Parathyroid adenoma (tissue), 2 donors: Measurements from ENCODE around the gene PIP5KL1.
A peak's percentile ranks its signal among the peaks of the same experiment; 100 is the strongest.

Source experiments
- H2AFZ ChIP-seq: fragments of 300-600 bp; sonication (generic); one replicate; pipeline ENCODE4 v1.7.0; 2017; ENCODE audit warnings: antibody characterized with exemption, mild to moderate bottlenecking
- H3K27ac ChIP-seq: fragments of 300-600 bp; sonication (generic); one replicate; pipeline ENCODE4 v1.7.0; 2017
- H3K27me3 ChIP-seq: fragments of 300-600 bp; sonication (generic); one replicate; pipeline ENCODE4 v1.7.0; 2017; ENCODE audit warnings: low read length; ENCODE audit not compliant: control insufficient read depth, insufficient read depth
- H3K36me3 ChIP-seq: fragments of 300-600 bp; sonication (generic); one replicate; pipeline ENCODE4 v1.7.0; 2017; ENCODE audit warnings: low read length; ENCODE audit not compliant: control insufficient read depth, insufficient read depth
- H3K4me1 ChIP-seq: fragments of 300-600 bp; sonication (generic); one replicate; pipeline ENCODE4 v1.7.0; 2017; ENCODE audit warnings: control low read depth
- H3K4me2 ChIP-seq: fragments of 300-600 bp; sonication (generic); one replicate; pipeline ENCODE4 v1.7.0; 2017; ENCODE audit warnings: low read length
- H3K4me3 ChIP-seq: fragments of 300-600 bp; sonication (generic); one replicate; pipeline ENCODE4 v1.7.0; 2017; ENCODE audit warnings: low read depth, low read length
- H3K79me2 ChIP-seq: fragments of 300-600 bp; sonication (generic); one replicate; pipeline ENCODE4 v1.7.0; 2017; ENCODE audit warnings: control low read depth
- H3K9ac ChIP-seq: fragments of 300-600 bp; sonication (generic); one replicate; pipeline ENCODE4 v1.7.0; 2017; ENCODE audit warnings: mild to moderate bottlenecking
- H3K9me3 ChIP-seq: fragments of 300-600 bp; sonication (generic); one replicate; pipeline ENCODE4 v1.7.0; 2017; ENCODE audit warnings: low read length; ENCODE audit not compliant: control insufficient read depth
- TF ChIP-seq, protein P1 (sequence below): fragments of 300-600 bp; sonication (generic); IDR thresholded peaks from one replicate; pipeline ENCODE4 v1.7.0; 2017; ENCODE audit warnings: antibody characterized with exemption, mild to moderate bottlenecking
- donor health status: primary hyperparathyroidism.

PIP5KL1 gene

DNA sequence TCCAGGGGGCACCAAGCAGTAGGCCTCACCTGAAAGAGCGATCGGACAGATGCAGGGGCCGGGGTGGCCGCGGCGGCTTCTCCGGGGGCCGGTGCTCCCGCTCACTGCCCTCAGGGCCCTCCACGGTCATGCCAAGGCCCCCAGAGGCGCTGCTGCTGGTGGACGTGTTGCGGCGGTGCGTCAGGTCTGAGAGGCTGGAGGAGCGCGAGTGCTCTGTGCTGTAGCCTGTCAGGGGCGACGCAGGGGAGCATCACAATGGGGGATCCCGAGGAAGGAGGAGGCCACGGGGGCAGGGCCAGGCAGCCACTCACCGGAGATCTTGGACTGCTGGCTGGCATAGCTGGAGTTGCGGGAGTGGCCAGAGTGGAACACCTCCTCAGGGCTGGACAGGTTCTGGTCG is 14.8 kb upstream of the PIP5KL1 start:
- Histone ChIP-seq H3K27ac (no peak overlapping the region), H3K36me3 (no peaks in the 10 kb centered on the region), H3K4me2 (no peak overlapping the region), H3K79me2 (peaks cover 4% of the 10 kb centered on the region), H2AFZ (no peak overlapping the region), H3K4me1 (no peaks in the 10 kb centered on the region), H3K27me3 (no peaks in the 10 kb centered on the region), H3K4me3 (no peak overlapping the region), H3K9me3 (no peaks in the 10 kb centered on the region), H3K9ac (no peak overlapping the region)
- TF ChIP-seq, protein P1, sequence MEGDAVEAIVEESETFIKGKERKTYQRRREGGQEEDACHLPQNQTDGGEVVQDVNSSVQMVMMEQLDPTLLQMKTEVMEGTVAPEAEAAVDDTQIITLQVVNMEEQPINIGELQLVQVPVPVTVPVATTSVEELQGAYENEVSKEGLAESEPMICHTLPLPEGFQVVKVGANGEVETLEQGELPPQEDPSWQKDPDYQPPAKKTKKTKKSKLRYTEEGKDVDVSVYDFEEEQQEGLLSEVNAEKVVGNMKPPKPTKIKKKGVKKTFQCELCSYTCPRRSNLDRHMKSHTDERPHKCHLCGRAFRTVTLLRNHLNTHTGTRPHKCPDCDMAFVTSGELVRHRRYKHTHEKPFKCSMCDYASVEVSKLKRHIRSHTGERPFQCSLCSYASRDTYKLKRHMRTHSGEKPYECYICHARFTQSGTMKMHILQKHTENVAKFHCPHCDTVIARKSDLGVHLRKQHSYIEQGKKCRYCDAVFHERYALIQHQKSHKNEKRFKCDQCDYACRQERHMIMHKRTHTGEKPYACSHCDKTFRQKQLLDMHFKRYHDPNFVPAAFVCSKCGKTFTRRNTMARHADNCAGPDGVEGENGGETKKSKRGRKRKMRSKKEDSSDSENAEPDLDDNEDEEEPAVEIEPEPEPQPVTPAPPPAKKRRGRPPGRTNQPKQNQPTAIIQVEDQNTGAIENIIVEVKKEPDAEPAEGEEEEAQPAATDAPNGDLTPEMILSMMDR, result no peak

DNA sequence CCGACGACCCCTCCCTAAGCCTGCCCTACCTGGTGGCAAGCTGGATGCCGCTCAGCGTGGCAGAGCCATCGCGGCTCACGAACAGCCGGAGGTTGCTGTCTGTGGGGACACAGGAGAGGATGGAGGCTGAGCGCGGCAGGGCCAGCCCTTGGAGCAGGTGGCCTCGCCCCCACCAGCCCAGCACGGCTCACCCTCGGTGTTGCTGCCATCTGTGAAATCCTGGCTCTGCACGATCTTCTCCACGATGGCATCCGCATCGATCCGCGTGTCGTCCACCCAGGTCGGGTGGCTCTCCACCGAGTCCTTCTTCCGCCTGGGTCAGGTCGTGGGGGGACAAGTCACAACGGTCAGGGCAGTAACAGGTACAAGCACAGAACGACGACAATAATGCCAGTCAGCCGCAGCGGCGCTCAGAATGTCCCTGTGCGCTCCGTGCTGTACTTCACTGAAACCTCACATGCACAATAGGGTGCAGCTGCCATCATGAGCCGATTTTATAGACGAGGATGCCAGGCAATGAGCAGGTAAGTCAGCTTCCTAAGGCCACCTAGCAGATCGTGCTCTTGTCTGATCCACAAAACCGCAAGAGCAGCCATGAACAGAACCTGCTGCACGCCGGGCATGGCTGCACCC is 14.1 kb upstream of the PIP5KL1 start:
- no peaks in the 10 kb centered on the region for H3K79me2 ChIP-seq
- no peak overlapping the region for H3K4me3 ChIP-seq
- TF ChIP-seq, protein P1, result no peak
- no peaks in the 10 kb centered on the region for H3K4me1 ChIP-seq
- no peak overlapping the region for H3K9ac ChIP-seq
- H3K9me3 ChIP-seq, result no peaks in the 10 kb centered on the region
- no peaks in the 10 kb centered on the region for H3K27me3 ChIP-seq
- no peak overlapping the region for H3K27ac ChIP-seq
- H3K4me2 ChIP-seq, result no peak overlapping the region
- no peaks in the 10 kb centered on the region for H3K36me3 ChIP-seq
- no peak overlapping the region for H2AFZ ChIP-seq

DNA sequence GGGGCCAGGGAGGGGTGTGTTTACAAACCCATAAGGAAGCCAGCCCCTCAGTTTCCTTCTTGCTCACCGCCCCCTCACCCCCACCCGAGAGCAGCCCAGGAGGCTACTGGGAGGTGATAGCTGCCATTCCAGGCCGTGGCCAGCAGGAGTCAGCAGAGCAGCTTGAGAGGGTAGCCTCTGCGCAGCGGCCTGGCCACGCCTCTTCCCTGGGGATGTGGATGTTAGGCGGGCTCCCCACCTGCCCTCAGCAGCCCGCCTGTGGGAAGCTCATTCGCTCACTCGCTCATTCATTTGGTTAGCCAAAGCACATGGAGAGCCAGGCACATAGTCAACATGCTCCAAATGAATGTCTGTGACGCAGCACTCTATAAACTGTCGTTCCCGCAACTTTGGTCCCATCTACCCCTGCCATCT is 13.2 kb upstream of the PIP5KL1 start:
- Histone ChIP-seq H3K9ac (no peak overlapping the region), H3K36me3 (no peaks in the 10 kb centered on the region), H2AFZ (no peak overlapping the region), H3K27me3 (no peaks in the 10 kb centered on the region), H3K4me2 (no peak overlapping the region), H3K4me1 (no peaks in the 10 kb centered on the region), H3K79me2 (no peaks in the 10 kb centered on the region), H3K9me3 (no peaks in the 10 kb centered on the region), H3K27ac (no peak overlapping the region), H3K4me3 (no peak overlapping the region)
- TF ChIP-seq, protein P1, result peak; percentile 65

DNA sequence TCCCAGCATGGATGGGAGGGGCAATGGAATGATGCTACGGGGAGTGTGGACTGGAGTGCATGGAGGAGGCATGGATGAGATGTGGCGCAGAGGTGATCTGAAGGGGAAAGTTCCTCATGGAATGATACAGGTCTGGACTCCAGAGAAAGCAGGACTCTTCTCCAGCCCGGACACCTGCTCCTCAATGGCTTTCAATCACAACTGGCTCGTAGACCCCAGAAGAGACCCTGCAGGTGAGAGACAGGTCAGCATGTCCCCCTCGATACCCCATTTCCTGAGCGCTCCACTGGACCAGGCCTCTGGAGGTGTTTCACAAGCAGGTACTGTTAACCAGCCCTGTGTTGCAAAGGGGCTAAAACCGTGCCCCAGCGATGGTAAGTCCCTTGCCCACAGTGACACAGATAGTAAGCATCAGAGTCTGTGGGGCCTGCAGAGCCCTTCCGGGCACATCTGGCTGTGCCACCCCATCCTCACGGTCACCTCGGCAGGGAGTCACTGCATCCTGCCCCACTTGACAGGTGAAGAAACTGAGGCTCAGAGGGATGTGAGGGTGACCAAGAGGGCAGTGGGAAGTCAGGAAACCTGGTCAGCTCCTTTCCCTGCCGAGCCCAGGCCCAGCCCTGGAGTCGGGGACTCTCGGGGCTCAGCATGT is 12.6 kb upstream of the PIP5KL1 start:
- Histone ChIP-seq H2AFZ (no peak overlapping the region), H3K4me1 (no peaks in the 10 kb centered on the region), H3K27me3 (no peaks in the 10 kb centered on the region), H3K9ac (no peak overlapping the region), H3K79me2 (no peaks in the 10 kb centered on the region), H3K9me3 (no peaks in the 10 kb centered on the region), H3K4me2 (no peak overlapping the region), H3K27ac (no peak overlapping the region), H3K36me3 (no peaks in the 10 kb centered on the region), H3K4me3 (no peak overlapping the region)
- TF ChIP-seq, protein P1, result no peak
